ES-I3 (cell line): ENCODE results near the gene TTC7B.

Source experiments
- H3K36me3 ChIP-seq: 2 replicates; pipeline ENCODE4 v1.6.1; 2013; ENCODE audit warnings: mild to moderate bottlenecking, low read length, control low read depth, moderate library complexity; ENCODE audit not compliant: insufficient read depth
- H3K4me1 ChIP-seq: 2 replicates; pipeline ENCODE4 v1.6.1; 2013; ENCODE audit warnings: mild to moderate bottlenecking, control low read depth, low read length; ENCODE audit not compliant: insufficient read depth
- H3K9ac ChIP-seq: 2 replicates; pipeline ENCODE4 v1.6.1; 2013; ENCODE audit warnings: low read depth, mild to moderate bottlenecking, low read length, moderate library complexity
- H3K9me3 ChIP-seq: 2 replicates; pipeline ENCODE4 v1.6.1; 2013; ENCODE audit warnings: mild to moderate bottlenecking, low read length, moderate library complexity; ENCODE audit not compliant: control insufficient read depth, insufficient read depth

TTC7B gene

GRCh38 chr14:90587918-90588317 lies 228.3 kb downstream of the TTC7B start:
- no peaks in the 10 kb centered on the region for H3K36me3 ChIP-seq
- H3K4me1 ChIP-seq, result no peaks in the 10 kb centered on the region
- no peaks in the 10 kb centered on the region for H3K9me3 ChIP-seq
- no peak overlapping the region for H3K9ac ChIP-seq

DNA sequence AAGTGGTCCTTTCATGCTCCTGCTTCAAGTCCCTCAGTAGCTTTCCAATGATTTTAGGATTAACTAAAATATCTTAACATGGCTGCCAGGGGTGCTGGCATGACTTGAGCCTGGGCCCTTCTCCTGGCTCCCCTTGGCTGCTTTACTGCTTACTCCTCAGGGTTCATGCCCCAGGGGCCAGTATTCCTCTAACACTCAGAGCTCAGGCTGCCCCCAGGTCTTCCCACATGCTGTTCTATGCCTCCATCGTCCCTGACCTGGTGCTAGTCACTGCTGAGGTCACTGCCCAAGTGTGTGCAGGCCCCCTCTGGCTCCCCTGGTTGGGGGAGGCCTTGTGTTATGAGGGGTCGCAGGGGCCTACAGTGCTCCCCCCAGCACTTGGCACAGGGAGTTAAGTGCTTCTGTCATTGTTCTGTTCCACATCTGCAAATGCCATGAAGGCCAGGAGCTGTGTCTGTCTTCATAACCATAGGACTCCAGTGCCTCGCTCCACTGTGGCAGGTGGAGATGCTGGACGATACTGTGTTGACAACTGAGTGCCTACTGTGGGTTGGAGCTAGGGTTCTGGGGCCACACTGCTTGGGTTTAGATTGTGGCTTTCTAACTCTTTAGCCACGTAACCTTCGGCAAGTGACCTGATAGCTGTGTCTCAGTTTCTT lies 228.8 kb downstream of the TTC7B start:
- Histone ChIP-seq H3K9me3 (no peaks in the 10 kb centered on the region), H3K4me1 (no peaks in the 10 kb centered on the region), H3K36me3 (no peaks in the 10 kb centered on the region), H3K9ac (no peak overlapping the region)

DNA sequence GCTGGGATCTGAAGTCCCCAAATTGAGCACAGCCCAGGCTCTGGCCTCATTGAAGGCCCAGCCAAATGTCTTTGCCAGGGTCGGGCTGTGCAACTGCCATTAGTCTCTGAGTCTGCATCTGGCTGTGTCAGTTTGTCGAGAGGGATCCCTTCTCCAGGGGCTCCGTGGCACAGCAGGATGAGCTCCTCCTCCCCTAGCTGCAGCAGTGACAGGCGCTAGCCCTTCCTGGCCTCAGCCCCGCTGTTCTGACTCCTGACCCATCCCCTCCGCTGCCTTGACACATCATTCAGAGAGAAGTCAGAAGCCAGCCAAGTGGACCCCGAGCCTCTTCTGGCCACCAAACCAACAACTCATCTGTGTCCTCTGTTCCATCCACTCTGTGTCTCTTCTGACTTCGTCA lies 231.1 kb downstream of the TTC7B start:
- H3K9ac ChIP-seq, result no peak overlapping the region
- no peaks in the 10 kb centered on the region for H3K4me1 ChIP-seq
- no peaks in the 10 kb centered on the region for H3K9me3 ChIP-seq
- no peaks in the 10 kb centered on the region for H3K36me3 ChIP-seq

DNA sequence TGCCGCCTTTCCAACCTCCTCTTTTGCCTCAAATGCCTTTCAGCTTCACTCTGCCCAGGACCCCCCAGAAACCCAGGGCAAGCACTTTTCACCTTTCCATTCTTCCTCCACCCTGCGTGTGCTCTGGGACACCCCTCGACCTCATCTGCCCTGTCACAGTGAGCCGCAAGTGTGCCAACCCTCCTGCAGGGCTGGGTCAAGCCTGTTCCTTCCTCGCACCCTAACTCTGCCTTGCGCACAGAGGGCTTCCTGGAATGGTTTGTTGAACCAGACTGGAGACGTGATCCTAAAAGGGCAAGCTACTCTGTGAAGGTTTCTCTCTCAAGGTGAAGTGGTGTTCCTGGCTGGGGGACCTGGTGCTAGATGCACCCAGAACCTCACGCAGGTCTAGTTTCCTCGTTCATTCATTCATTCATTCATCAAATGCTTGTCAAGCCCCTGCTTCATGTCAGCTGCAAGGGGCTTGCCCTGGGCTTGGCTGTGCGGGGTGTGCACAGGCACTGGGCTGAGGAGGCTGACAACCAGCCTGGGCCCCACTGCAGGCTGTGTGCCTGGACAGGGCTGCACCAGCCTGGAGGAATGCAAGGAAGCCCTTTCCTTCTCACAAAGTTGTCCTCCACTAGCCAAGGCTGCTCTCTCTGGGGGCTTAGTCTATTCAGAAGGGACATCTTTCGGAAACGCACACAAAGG lies 232.2 kb downstream of the TTC7B start:
- Histone ChIP-seq H3K4me1 (no peaks in the 10 kb centered on the region), H3K36me3 (no peaks in the 10 kb centered on the region), H3K9ac (no peak overlapping the region), H3K9me3 (no peaks in the 10 kb centered on the region)

DNA sequence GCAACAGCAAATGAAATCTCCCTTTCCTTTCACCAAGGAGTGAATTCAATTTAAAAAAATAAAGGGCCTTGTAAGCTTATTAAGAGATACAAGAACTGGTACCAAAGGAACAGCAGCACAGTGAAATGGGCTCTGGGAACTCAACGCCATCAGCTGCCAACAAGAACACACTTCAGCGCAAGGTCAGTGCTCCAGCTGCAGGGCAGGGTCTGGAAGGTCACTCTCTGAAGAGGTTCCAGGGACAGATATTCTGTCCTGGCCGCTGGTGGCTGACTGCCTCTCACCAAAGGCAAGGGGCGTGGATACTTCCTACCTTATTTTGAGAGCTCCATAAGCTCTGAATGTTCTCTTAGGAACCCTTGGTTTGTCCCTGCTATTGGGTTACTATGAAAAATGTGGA lies 232.8 kb downstream of the TTC7B start:
- no peak overlapping the region for H3K9ac ChIP-seq

GRCh38 chr14:90582166-90582565 lies 234.1 kb downstream of the TTC7B start:
- no peaks in the 10 kb centered on the region for H3K36me3 ChIP-seq
- no peaks in the 10 kb centered on the region for H3K4me1 ChIP-seq
- no peaks in the 10 kb centered on the region for H3K9me3 ChIP-seq

More for the DNA sequence above, 232.8 kb downstream of the TTC7B start:
- H3K4me1 ChIP-seq, result no peaks in the 10 kb centered on the region
- no peaks in the 10 kb centered on the region for H3K36me3 ChIP-seq
- no peaks in the 10 kb centered on the region for H3K9me3 ChIP-seq

DNA sequence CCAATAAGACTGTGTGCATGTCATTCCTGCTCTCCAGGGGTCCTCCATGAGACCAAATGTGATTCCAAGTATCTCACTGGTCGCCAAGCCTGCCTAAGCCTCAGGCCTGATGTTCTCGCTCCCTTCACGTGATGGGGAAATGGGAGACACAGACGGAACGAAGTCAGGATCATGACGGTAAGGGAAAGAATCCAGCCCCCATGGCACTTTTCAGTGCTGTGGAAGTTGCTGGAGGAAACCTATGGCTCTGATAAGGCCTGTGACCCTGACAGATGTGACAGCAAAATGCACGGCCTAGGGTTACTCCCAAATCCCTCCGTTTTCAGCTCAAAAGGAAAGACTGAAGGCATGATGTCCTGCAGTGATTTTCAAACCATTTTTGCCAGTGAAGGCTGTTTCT lies 234.5 kb downstream of the TTC7B start:
- no peak overlapping the region for H3K9ac ChIP-seq
- H3K36me3 ChIP-seq, result no peaks in the 10 kb centered on the region
- no peaks in the 10 kb centered on the region for H3K4me1 ChIP-seq
- H3K9me3 ChIP-seq, result no peaks in the 10 kb centered on the region

More at GRCh38 chr14:90582166-90582565, 234.1 kb downstream of the TTC7B start:
- no peak overlapping the region for H3K9ac ChIP-seq

- H3K36me3 ChIP-seq, result no peaks in the 10 kb centered on the region
Measured at GRCh38 chr14:90580377-90581335, 235.6 kb downstream of the TTC7B start.

DNA sequence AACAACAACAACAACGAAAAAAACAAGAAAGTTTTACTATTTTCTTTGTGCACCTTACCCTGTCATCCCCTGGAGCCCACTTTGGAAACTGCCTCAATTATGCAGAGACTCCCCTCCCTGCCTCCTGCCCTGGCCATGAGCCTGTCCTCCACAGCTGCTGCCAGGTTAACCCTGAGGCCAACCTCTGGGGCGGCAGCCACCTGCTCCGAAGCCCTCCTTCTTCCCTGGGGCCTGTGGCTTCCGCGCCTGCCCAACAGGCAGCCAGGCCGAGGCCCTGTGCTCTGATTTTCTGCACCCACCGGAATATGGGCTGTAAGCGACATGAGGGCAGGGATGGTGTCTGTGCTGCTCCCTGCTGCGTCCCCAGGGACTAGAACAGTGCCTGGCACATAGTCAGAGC lies 236.4 kb downstream of the TTC7B start:
- Histone ChIP-seq H3K36me3 (no peaks in the 10 kb centered on the region), H3K9ac (no peak overlapping the region), H3K9me3 (no peaks in the 10 kb centered on the region), H3K4me1 (no peaks in the 10 kb centered on the region)

More at GRCh38 chr14:90580377-90581335, 235.6 kb downstream of the TTC7B start:
- H3K9me3 ChIP-seq, result no peaks in the 10 kb centered on the region
- no peaks in the 10 kb centered on the region for H3K4me1 ChIP-seq
- no peak overlapping the region for H3K9ac ChIP-seq

GRCh38 chr14:90579088-90579487 lies 237.1 kb downstream of the TTC7B start:
- Histone ChIP-seq H3K36me3 (no peaks in the 10 kb centered on the region), H3K9me3 (no peaks in the 10 kb centered on the region), H3K9ac (no peak overlapping the region)

DNA sequence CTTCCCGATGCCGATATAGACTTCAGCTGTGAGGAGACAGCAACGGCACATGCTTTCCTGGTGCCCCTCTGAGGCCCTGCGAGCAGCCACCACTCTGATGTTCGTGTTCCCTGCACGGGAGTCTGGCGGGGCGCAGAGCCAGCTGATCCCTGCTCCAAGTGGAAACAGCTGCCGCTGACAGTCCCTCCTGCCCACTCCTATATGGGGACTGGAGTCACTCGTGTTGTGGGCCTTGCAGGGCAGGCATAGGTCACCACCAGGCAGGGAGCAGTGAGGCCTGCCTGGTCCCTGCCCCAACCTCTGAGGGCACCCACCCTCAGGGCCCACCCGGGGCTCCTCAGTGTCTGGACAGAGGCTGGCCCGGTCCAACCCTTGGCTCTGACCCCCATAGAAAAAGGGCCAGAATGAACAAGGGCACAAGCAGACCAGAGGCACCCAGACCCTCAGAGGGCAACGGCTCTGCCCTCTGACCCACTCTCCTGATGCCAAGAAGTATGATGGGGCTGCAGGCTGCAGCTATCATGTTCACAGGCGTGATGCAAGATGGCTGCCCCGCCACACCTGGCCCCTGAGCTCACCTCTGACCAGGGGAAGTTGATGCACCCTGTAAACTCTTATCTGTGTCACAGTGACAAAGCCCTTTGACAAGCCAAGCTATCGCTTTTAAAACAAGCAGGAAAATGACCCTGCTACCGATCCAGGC lies 237.8 kb downstream of the TTC7B start:
- no peak overlapping the region for H3K9ac ChIP-seq
- no peaks in the 10 kb centered on the region for H3K36me3 ChIP-seq
- H3K4me1 ChIP-seq, result peaks cover 6% of the 10 kb centered on the region; the same call in 1 of the 2 replicates
- no peaks in the 10 kb centered on the region for H3K9me3 ChIP-seq

More at GRCh38 chr14:90579088-90579487, 237.1 kb downstream of the TTC7B start:
- peaks cover 5% of the 10 kb centered on the region; the same call in 1 of the 2 replicates for H3K4me1 ChIP-seq

- H3K9ac ChIP-seq, result no peak overlapping the region
- H3K9me3 ChIP-seq, result no peaks in the 10 kb centered on the region
- H3K4me1 ChIP-seq, result peaks cover 6% of the 10 kb centered on the region; the same call in 1 of the 2 replicates
- H3K36me3 ChIP-seq, result no peaks in the 10 kb centered on the region
Measured at GRCh38 chr14:90577661-90578282, 238.5 kb downstream of the TTC7B start.

GRCh38 chr14:90576981-90577660 lies 239.1 kb downstream of the TTC7B start:
- H3K36me3 ChIP-seq, result no peaks in the 10 kb centered on the region
- H3K9me3 ChIP-seq, result no peaks in the 10 kb centered on the region
- no peak overlapping the region for H3K9ac ChIP-seq
- H3K4me1 ChIP-seq, result peaks cover 6% of the 10 kb centered on the region; the same call in 1 of the 2 replicates
